GM18870 (cell line): ENCODE data around the gene TRAF3IP3.

Experiments used
- ATAC-seq: cut with Tn5 transposase; IDR thresholded peaks from one replicate; pipeline ENCODE4 v1.9.1; 2021; ENCODE audit warnings: moderate library complexity; ENCODE audit not compliant: unreplicated experiment

Gene TRAF3IP3

DNA sequence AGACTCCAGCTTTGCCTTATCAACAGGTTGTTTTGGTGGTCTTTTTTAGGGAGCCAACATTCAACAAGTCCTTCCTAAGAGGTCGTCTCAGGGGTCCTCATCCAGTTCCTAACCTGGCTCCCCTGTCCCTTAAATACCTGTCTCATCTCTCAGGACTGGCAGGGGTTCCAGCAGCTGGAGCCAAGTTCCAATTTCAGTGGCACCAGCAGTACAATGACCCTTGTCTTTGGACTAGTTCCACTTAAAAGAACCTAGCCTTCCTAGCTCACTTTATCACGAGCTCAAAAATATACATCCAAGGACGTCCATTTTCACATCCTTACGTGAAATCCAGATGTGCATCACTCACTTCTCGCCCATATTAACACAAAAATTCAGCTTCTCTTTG is 18.7 kb upstream of the TRAF3IP3 start:
- ATAC-seq: no peak

DNA sequence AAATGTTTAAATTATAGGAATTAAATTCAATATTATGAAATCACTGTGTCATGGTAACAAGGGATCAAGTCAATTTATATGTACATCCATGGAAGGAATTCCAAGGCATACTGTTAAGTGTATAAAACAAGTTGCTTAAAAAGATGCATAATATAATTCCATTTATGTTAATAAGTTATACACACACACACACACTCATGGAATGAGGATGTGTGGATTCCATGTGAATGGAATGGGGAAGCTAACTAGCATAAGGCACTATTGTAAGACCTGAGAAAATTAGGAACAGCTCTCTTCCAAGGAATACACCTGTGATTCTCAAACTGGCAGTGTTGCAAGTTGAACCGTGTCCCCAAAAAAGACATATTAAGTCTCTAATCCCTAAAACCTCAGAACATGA is 17.6 kb upstream of the TRAF3IP3 start:
- ATAC-seq: no peak

- no peak for ATAC-seq
Observed at GRCh38 chr1:209741193-209741592, 14.7 kb upstream of the TRAF3IP3 start.

DNA sequence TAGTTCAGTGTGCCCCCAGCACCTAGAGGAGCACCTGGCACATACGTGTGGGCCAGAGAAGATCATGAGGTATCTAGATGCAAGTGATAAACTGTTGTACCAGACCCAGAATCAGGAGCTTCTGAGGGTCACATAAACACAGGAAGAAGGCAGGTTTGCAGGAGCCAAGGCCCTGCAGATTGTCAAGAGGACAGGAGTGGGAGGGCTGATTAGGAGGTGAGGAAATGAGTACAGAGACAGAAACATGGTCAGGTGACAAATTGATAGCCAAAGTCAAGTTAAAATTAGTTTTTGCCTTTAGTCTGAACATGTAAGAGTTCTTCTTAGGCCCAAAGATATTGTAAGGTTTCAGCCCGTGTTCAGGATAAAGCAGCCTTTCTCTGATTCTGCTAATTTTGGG is 14.0 kb upstream of the TRAF3IP3 start:
- ATAC-seq: no peak

DNA sequence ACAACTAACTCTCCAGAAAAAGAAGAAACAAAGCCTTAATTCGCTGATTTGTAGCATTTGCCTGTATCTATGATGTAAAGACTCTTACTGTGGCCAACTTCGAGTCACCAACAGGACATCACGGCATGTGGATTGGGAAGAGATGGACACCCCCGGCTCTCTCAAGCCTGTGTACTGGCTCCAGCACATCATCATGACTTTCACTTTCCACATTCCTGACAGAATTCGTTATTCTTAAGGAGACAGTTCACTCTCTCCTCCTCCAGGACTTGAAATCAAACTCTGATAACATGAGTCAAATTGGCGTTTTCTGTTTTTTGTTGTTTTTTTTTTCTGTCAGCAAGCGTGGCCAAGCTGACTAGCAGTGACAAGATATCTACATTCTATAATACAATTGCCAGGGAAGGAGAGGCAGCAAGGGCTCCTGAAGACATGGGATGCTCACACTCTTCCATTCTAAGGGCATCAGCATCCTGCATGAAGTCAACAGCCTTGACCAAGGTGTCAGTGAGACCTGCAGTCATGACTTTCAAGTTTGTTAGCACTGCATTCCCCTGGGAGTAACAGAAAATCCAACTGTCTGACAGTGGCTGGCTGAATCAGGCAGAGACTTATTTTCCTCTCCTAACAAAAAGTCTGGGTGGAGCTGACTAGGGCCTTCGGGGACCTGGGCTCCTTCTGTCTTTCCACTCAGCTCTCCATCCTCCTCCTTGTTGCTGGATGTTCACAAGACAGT is 13.3 kb upstream of the TRAF3IP3 start:
- no peak for ATAC-seq

GRCh38 chr1:209743145-209743482 is 12.7 kb upstream of the TRAF3IP3 start:
- ATAC-seq: no peak

DNA sequence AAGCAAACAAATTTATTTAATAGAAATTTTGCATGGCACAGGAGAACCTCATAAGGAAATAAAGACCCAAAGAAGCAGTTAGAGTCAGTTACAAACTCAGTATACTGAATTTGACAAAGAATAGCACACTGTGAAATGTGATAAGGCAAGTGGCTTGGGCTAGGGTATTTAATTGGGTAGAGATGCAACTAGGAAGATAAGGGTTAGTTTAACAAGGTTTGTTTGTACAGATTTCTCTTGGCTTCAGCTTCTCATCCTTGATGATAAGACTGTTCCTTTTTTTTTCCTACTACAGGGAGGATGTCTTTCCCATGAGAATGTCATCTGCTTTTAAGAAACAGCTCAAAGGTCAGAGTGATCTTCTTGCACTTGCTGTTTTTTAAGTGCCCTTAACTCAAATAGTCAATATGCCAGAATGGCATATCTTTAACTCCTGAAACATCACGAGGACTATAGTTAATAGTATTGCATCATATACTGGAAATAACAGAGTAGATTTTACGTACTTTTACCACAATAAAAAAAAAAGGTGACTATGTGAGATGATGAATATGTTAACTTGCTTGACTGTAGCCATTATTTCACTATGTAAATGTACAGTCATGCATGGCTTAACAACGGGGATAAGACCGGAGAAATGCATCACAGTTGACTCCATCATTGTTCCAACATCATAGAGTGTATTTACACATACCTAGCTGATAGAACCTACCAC is 9.2 kb upstream of the TRAF3IP3 start:
- no peak for ATAC-seq

GRCh38 chr1:209747580-209748262 is 8.1 kb upstream of the TRAF3IP3 start:
- ATAC-seq: peak; percentile 56

GRCh38 chr1:209748620-209749019 is 7.2 kb upstream of the TRAF3IP3 start:
- no peak for ATAC-seq

DNA sequence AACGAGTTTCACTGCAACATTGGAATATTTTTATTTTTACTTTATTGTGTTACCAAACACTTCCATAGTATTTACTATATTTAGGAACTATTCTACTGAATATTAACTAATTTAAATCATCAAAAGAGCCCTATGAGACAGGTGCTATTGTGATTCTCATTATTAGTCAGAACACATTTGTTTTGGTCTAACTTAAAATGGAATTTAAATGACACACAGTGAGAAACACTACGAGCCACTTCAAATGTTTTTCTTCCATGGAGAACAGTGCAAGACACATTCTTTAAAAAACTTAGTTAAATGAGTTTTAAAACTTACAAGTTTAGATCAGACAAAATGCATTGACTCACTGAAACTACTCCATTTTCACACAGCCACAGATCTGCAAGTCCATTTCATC is 6.6 kb upstream of the TRAF3IP3 start:
- no peak for ATAC-seq

GRCh38 chr1:209749670-209750323 is 6.1 kb upstream of the TRAF3IP3 start:
- no peak for ATAC-seq

- peak; percentile 62 for ATAC-seq
Observed at GRCh38 chr1:209751627-209752231, 4.1 kb upstream of the TRAF3IP3 start.

DNA sequence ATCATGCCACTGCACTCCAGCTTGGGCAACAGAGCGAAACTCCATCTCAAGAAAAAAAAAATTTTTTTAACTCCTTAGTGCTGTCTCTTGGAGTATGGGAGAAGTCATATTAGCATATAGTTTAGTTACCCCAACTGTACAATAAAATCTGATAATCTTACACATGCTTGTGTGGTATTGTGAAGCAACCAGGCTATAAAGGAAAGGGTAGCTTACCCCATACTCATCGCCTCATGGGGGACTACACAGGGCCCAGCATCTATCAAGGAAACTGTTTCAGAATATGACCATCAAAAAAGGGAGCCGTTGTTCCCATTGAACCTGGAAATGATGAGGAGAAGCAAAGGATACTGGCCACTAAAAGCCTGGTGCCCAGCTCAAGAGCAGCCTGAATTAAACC is 3.0 kb upstream of the TRAF3IP3 start:
- ATAC-seq: no peak

- ATAC-seq: no peak
Observed at GRCh38 chr1:209755256-209755655, 597 bp upstream of the TRAF3IP3 start.

DNA sequence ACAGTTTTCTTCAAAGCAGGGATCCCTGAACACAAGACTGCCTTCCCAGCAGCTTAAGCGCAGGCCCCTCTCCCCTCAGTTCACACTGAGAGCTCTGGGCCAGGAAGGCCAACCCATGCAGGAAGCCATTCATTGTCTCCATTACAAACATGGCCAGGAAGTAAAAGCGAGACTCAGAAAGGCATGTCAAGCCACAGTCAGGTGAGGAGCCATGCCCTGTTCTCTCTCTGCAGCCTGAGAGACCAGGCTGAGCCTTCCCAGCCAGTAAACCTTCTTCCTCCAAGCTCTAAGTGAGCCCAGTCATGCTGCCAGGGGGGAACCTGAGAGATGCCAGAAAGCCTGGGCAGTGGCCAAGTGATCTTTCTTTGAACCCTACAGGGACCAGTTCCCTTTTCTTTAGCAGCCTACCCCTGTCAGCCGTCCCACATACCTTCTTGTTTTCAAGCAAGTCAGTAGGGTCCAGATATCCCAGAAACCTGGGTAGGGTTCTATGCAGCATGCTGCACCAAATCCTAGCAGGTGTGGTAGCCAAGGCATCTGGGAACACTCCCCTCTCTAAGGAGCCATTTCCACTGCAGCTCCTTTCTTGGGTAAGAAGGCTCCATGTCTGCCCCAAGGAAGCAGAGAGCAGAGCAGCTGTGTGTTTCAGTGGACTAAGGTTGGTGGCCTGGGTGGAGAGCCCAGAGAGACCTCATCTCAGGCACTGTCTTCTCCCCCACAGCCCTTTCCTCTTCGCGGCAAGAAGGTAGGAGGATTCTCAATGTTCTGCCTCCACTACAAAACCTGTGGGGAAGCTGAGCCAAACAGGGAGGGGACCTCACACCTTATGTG is 977 bp downstream of the TRAF3IP3 start:
- ATAC-seq: no peak

DNA sequence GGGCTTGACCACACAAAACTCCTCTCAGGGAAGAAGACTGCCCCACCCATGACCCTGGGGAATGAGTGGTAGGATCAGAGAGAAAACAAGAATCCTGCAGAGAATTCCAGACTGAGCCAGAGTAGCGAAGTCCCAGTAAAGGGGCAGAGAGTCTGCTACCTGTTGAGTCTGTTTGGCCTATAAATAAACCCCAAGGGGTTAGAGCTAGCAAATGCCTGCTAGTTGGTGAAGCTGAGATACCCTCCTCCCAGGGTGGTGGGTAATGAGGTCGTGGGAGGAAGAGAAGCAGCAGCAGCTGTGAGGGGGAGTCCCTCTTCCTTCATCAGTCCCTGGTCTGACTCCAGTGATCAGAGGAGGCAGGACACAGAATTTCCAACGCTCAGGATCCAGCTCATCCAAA is 2.5 kb downstream of the TRAF3IP3 start:
- no peak for ATAC-seq

GRCh38 chr1:209759829-209760359 is 4.0 kb downstream of the TRAF3IP3 start:
- no peak for ATAC-seq

DNA sequence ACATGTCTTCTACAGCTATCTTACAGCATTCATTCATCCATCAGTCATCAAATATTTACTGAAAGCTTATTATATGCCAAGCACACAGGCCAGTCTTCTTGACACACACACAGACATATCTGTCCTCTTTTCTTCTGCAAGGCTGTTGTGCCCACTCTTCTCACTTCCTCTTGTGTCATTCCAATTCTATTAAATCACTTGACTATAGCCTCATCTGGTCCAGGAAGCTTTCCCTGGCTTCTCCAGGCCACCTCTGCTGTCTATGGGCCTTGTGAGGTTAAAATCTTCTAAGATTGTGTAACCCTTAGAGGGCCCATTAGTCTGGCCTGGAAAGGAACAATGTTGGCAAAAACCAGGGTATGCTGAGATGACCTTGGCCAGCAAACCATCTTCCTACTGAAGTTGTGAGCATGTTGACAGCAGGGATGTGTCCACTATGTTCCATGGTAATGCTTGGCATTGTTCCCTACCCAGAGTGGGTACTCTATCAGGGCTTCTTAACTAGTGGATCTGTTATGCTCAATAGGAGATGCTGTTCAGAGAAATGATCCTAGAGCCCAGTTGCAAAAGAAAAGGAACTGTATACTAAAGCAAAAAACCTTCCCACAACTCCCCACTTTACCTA is 5.3 kb downstream of the TRAF3IP3 start:
- no peak for ATAC-seq

DNA sequence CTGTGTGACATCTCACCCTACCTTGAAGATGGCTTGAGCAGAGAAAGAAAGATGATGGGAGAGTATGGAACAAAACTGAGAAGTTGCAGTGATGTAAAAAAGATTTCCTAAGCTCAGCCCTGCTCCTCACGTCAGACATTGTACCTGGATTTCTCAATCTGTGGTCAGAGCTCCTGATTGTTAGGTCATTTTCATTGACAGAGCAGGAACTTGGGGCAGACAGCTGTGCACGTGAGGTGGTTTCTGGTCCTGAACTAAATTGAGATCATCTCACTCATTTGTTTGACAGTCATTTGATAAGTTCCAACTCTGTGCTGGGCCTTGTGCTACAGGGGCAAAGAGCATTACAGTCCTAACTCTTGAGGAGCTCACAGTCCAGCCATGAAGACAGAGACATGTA is 10.2 kb downstream of the TRAF3IP3 start:
- no peak for ATAC-seq

DNA sequence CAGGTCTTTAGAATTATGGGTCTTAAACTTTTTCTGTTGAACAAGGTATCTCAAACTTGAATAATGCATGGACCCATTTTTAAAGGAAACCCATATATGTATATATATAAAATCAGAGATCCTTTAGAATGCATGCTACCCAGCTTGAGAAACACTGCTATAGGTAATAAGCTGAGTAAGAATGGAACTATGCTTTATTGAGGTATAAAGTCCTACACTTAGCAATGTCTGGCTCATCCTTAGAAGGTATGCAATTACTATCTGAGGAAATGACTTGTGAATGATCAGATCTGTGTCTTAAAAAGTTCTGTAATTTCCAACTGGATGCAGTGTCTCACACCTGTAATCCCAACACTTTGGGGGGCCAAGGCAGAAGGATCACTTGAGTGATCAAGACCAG is 11.2 kb downstream of the TRAF3IP3 start:
- no peak for ATAC-seq
